HEK293 (cell line): ENCODE data around the gene SELENOF.

Experiments
- CTCF ChIA-PET: fragments of 350-600 bp; formaldehyde crosslinking; extraction: SDS; loops from one replicate; lab custom pipeline; 2021; ENCODE audit warnings: antibody characterized with exemption; lab: Yijun Ruan, JAX
- POLR2A ChIA-PET: fragments of 300-600 bp; formaldehyde crosslinking; extraction: SDS; loops from one replicate; lab custom pipeline; 2020; ENCODE audit warnings: antibody characterized with exemption, inconsistent platforms; lab: Yijun Ruan, JAX
- H3K27ac ChIP-seq: fragments of 200-500 bp; sonication (Bioruptor generic); 2 replicates; pipeline ENCODE4 v1.5.1; 2014; ENCODE audit warnings: low read depth, low read length, control low read depth, inconsistent platforms; ENCODE audit errors: extremely low read depth
- H3K36me3 ChIP-seq, 2 experiments: fragments of 200-500 bp in 1 of 2; sonication (Bioruptor generic) in 1 of 2; 1 replicate in 1 of 2; 2 replicates in 1 of 2; pipeline ENCODE4 v1.5.1; 2014 to 2017; ENCODE audit warnings: inconsistent platforms in 2 of 2, low read length in 2 of 2; ENCODE audit not compliant: control insufficient read depth in 2 of 2, insufficient read depth in 1 of 2
- H3K4me1 ChIP-seq: fragments of 200-500 bp; sonication (Bioruptor generic); 2 replicates; pipeline ENCODE4 v1.5.1; 2014; ENCODE audit warnings: mild to moderate bottlenecking, low read length, inconsistent platforms; ENCODE audit not compliant: control insufficient read depth, insufficient read depth
- H3K4me3 ChIP-seq: 2 replicates; pipeline ENCODE4 v1.5.1; 2011; ENCODE audit warnings: low read depth, mild to moderate bottlenecking, control low read depth, low read length, moderate library complexity
- H3K9me3 ChIP-seq: fragments of 200-500 bp; sonication (Bioruptor generic); 2 replicates; pipeline ENCODE4 v1.5.1; 2014; ENCODE audit warnings: low read depth, low read length, inconsistent platforms; ENCODE audit not compliant: control insufficient read depth, insufficient read depth
- GLI4 ChIP-seq: fragments of 450-650 bp; formaldehyde crosslinking; IDR thresholded peaks from 2 replicates; pipeline ENCODE4 v1.5.1; 2016; ENCODE audit warnings: missing biosample characterization, missing genetic modification characterization
- KLF8 ChIP-seq: fragments of 450-650 bp; formaldehyde crosslinking; IDR thresholded peaks from 2 replicates; pipeline ENCODE4 v1.5.1; 2016; ENCODE audit warnings: missing biosample characterization, missing genetic modification characterization
- KLF9 ChIP-seq: fragments of 450-650 bp; formaldehyde crosslinking; IDR thresholded peaks from 2 replicates; pipeline ENCODE4 v1.5.1; 2016; ENCODE audit warnings: missing biosample characterization, missing genetic modification characterization, low read depth
- RBAK ChIP-seq: fragments of 450-650 bp; formaldehyde crosslinking; IDR thresholded peaks from 2 replicates; pipeline ENCODE4 v1.5.1; 2016; ENCODE audit warnings: missing biosample characterization, missing genetic modification characterization
- ZFP37 ChIP-seq: fragments of 450-650 bp; formaldehyde crosslinking; IDR thresholded peaks from 2 replicates; pipeline ENCODE4 v1.5.1; 2016; ENCODE audit warnings: missing biosample characterization, missing genetic modification characterization
- ZFP69B ChIP-seq: fragments of 450-650 bp; formaldehyde crosslinking; IDR thresholded peaks from 2 replicates; pipeline ENCODE4 v1.5.1; 2016; ENCODE audit warnings: missing biosample characterization, missing genetic modification characterization
- ZNF2 ChIP-seq: fragments of 450-650 bp; formaldehyde crosslinking; IDR thresholded peaks from 2 replicates; pipeline ENCODE4 v1.5.1; 2016; ENCODE audit warnings: missing biosample characterization, missing genetic modification characterization
- ZNF211 ChIP-seq: fragments of 450-650 bp; formaldehyde crosslinking; IDR thresholded peaks from 2 replicates; pipeline ENCODE4 v1.5.1; 2016; ENCODE audit warnings: low read depth, missing biosample characterization, missing genetic modification characterization
- ZNF302 ChIP-seq: fragments of 450-650 bp; formaldehyde crosslinking; IDR thresholded peaks from 2 replicates; pipeline ENCODE4 v1.5.1; 2016; ENCODE audit warnings: missing biosample characterization, missing genetic modification characterization, low read depth
- ZNF311 ChIP-seq: fragments of 450-650 bp; formaldehyde crosslinking; IDR thresholded peaks from 2 replicates; pipeline ENCODE4 v1.5.1; 2017; ENCODE audit warnings: missing biosample characterization, missing genetic modification characterization, borderline replicate concordance
- ZNF341 ChIP-seq: fragments of 450-650 bp; formaldehyde crosslinking; IDR thresholded peaks from 2 replicates; pipeline ENCODE4; 2016; ENCODE audit warnings: low read depth, missing biosample characterization, missing genetic modification characterization
- ZNF354C ChIP-seq: fragments of 450-650 bp; formaldehyde crosslinking; IDR thresholded peaks from 2 replicates; pipeline ENCODE4 v1.5.1; 2016; ENCODE audit warnings: missing biosample characterization, missing genetic modification characterization, low read depth, borderline replicate concordance
- ZNF423 ChIP-seq: fragments of 450-650 bp; formaldehyde crosslinking; IDR thresholded peaks from 2 replicates; pipeline ENCODE4 v1.5.1; 2016; ENCODE audit warnings: missing biosample characterization, missing genetic modification characterization
- ZNF558 ChIP-seq: fragments of 450-650 bp; formaldehyde crosslinking; IDR thresholded peaks from 2 replicates; pipeline ENCODE4 v1.5.1; 2016; ENCODE audit warnings: missing biosample characterization, missing genetic modification characterization
- ZNF560 ChIP-seq: fragments of 450-650 bp; formaldehyde crosslinking; IDR thresholded peaks from 2 replicates; pipeline ENCODE4 v1.5.1; 2017; ENCODE audit warnings: missing biosample characterization, missing genetic modification characterization, borderline replicate concordance
- ZNF596 ChIP-seq: fragments of 450-650 bp; IDR thresholded peaks from 2 replicates; pipeline ENCODE4 v1.5.0; 2018; ENCODE audit warnings: missing biosample characterization, mild to moderate bottlenecking, missing genetic modification characterization, moderate library complexity
- ZNF654 ChIP-seq: fragments of 450-650 bp; formaldehyde crosslinking; IDR thresholded peaks from 2 replicates; pipeline ENCODE4 v1.5.1; 2016; ENCODE audit warnings: low read depth, missing biosample characterization, missing genetic modification characterization
- ZNF837 ChIP-seq: fragments of 450-650 bp; formaldehyde crosslinking; IDR thresholded peaks from 2 replicates; pipeline ENCODE4 v1.5.1; 2016; ENCODE audit warnings: missing biosample characterization, missing genetic modification characterization
- TF ChIP-seq, protein P1 (sequence below): fragments of 450-650 bp; formaldehyde crosslinking; IDR thresholded peaks from 2 replicates; pipeline ENCODE4 v1.5.1; 2017; ENCODE audit warnings: missing biosample characterization, missing genetic modification characterization
- TF ChIP-seq, protein P2 (sequence below): fragments of 450-650 bp; formaldehyde crosslinking; IDR thresholded peaks from 2 replicates; pipeline ENCODE4 v1.5.1; 2016; ENCODE audit warnings: missing biosample characterization, missing genetic modification characterization
- TF ChIP-seq, protein P3 (sequence below): fragments of 450-650 bp; formaldehyde crosslinking; IDR thresholded peaks from 2 replicates; pipeline ENCODE4 v1.5.1; 2017; ENCODE audit warnings: missing biosample characterization, missing genetic modification characterization
- TF ChIP-seq, protein P4 (sequence below): fragments of 450-650 bp; formaldehyde crosslinking; IDR thresholded peaks from 2 replicates; pipeline ENCODE4 v1.5.1; 2016; ENCODE audit warnings: missing biosample characterization, missing genetic modification characterization
- TF ChIP-seq, protein P5 (sequence below): fragments of 450-650 bp; formaldehyde crosslinking; IDR thresholded peaks from 2 replicates; pipeline ENCODE4 v1.5.1; 2016; ENCODE audit warnings: missing biosample characterization, missing genetic modification characterization, low read depth

Gene SELENOF

DNA sequence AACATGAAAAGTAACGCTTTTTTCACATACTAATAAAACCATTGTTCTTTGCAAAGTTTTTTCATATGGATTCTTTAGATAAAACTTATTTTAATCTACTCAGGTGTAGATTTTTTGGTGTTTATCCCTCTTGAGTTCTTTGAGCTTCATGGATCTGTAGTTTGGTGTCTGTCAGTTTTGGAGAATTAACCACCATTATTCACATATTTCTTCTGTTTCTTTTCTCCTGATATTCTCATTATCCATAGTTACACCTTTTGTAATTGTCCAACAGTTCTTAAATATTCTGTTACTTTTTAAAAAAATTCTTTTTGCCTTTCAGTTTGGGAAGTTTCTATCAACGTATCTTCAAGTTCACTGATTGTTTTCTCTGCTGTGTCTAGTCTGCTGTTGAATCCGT is 19.1 kb upstream of the SELENOF start:
- Histone ChIP-seq H3K27ac (no peak overlapping the region), H3K4me1 (0 out of 2 replicates have a peak, but pooled peaks cover 2% of the 10 kb centered on the region), H3K4me3 (no peak overlapping the region), H3K9me3 (no peaks in the 10 kb centered on the region), H3K36me3 (no peaks in the 10 kb centered on the region)
- TF ChIP-seq ZNF558 (tag by site-specific recombination) (peak; percentile 98), KLF8 (no peak), ZNF302 (tag by site-specific recombination) (no peak)
- ChIA-PET CTCF (no interaction called here), POLR2A (no interaction called here)

DNA sequence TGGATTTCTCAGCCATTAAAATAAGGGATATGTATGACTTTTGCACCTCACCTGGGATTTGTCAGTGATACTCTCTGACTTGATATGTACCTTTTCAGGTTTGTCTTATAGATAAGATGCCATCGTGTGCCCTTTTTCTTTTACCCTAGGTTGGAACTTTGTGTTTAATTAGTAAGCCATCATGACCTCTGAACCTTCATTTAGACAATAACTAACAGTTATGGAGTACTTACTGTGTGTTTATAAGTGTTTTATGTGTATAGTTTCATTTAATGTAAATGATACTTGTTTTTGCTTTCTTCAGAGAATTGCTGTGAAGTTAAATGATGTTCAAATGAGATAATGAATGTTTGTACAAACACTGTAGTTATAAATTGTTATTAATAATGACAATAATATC is 14.9 kb upstream of the SELENOF start:
- H3K36me3 ChIP-seq = no peaks in the 10 kb centered on the region
- no peaks in the 10 kb centered on the region for H3K9me3 ChIP-seq
- ChIA-PET POLR2A (no interaction called here), CTCF (no interaction called here)
- H3K4me1 ChIP-seq = 0 out of 2 replicates have a peak, but pooled peaks cover 2% of the 10 kb centered on the region
- no peak overlapping the region for H3K27ac ChIP-seq
- TF ChIP-seq ZFP69B (tag by site-specific recombination) = no peak
- no peak for TF ChIP-seq ZNF341 (tag by site-specific recombination)
- TF ChIP-seq, protein P1, sequence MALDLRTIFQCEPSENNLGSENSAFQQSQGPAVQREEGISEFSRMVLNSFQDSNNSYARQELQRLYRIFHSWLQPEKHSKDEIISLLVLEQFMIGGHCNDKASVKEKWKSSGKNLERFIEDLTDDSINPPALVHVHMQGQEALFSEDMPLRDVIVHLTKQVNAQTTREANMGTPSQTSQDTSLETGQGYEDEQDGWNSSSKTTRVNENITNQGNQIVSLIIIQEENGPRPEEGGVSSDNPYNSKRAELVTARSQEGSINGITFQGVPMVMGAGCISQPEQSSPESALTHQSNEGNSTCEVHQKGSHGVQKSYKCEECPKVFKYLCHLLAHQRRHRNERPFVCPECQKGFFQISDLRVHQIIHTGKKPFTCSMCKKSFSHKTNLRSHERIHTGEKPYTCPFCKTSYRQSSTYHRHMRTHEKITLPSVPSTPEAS (tag by site-specific recombination) = no peak
- no peak for TF ChIP-seq ZNF654 (tag by site-specific recombination)
- TF ChIP-seq, protein P2, sequence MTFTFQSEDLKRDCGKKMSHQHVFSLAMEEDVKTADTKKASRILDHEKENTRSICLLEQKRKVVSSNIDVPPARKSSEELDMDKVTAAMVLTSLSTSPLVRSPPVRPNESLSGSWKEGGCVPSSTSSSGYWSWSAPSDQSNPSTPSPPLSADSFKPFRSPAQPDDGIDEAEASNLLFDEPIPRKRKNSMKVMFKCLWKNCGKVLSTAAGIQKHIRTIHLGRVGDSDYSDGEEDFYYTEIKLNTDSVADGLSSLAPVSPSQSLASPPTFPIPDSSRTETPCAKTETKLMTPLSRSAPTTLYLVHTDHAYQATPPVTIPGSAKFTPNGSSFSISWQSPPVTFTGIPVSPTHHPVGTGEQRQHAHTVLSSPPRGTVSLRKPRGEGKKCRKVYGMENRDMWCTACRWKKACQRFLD = no peak
- TF ChIP-seq, protein P3, sequence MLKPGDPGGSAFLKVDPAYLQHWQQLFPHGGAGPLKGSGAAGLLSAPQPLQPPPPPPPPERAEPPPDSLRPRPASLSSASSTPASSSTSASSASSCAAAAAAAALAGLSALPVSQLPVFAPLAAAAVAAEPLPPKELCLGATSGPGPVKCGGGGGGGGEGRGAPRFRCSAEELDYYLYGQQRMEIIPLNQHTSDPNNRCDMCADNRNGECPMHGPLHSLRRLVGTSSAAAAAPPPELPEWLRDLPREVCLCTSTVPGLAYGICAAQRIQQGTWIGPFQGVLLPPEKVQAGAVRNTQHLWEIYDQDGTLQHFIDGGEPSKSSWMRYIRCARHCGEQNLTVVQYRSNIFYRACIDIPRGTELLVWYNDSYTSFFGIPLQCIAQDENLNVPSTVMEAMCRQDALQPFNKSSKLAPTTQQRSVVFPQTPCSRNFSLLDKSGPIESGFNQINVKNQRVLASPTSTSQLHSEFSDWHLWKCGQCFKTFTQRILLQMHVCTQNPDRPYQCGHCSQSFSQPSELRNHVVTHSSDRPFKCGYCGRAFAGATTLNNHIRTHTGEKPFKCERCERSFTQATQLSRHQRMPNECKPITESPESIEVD = peak; percentile 62
- no peak for TF ChIP-seq RBAK (tag by site-specific recombination)
- TF ChIP-seq ZNF423 = no peak
- no peak overlapping the region for H3K4me3 ChIP-seq

DNA sequence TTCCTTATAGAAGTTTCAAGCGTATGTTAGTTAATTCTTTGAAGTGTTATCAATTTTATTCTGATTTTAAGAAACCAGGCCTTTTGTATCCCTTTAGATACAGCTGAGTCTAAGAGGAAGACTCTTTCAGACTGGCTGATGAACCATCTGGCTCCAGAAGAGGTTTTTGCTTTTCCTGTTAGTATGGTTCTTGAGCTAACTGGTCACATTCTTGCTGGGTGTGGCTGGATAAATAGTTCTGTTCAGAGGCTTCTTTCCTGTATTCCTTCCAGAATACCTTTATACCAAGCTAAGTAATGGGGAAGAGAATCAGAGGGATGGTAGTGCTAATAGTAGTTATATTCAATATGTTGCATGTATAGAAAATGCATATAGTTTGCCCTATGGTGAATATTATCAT is 13.0 kb upstream of the SELENOF start:
- no peak for TF ChIP-seq ZNF560 (tag by site-specific recombination)
- TF ChIP-seq ZNF2 = no peak
- no peak for TF ChIP-seq KLF9 (tag by site-specific recombination)
- TF ChIP-seq, protein P4, sequence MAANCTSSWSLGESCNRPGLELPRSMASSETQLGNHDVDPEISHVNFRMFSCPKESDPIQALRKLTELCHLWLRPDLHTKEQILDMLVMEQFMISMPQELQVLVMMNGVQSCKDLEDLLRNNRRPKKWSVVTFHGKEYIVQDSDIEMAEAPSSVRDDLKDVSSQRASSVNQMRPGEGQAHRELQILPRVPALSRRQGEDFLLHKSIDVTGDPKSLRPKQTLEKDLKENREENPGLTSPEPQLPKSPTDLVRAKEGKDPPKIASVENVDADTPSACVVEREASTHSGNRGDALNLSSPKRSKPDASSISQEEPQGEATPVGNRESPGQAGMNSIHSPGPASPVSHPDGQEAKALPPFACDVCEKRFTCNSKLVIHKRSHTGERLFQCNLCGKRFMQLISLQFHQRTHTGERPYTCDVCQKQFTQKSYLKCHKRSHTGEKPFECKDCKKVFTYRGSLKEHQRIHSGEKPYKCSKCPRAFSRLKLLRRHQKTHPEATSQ (tag by site-specific recombination) = no peak
- TF ChIP-seq ZFP37 (tag by site-specific recombination) = no peak
- TF ChIP-seq ZNF837 = no peak
- TF ChIP-seq ZNF311 = no peak
- no peak for TF ChIP-seq GLI4 (tag by site-specific recombination)
- TF ChIP-seq ZNF211 (tag by site-specific recombination) = no peak
- no peak for TF ChIP-seq ZNF354C (tag by site-specific recombination)
- no peak for TF ChIP-seq ZNF596 (tag by site-specific recombination)
- TF ChIP-seq, protein P5, sequence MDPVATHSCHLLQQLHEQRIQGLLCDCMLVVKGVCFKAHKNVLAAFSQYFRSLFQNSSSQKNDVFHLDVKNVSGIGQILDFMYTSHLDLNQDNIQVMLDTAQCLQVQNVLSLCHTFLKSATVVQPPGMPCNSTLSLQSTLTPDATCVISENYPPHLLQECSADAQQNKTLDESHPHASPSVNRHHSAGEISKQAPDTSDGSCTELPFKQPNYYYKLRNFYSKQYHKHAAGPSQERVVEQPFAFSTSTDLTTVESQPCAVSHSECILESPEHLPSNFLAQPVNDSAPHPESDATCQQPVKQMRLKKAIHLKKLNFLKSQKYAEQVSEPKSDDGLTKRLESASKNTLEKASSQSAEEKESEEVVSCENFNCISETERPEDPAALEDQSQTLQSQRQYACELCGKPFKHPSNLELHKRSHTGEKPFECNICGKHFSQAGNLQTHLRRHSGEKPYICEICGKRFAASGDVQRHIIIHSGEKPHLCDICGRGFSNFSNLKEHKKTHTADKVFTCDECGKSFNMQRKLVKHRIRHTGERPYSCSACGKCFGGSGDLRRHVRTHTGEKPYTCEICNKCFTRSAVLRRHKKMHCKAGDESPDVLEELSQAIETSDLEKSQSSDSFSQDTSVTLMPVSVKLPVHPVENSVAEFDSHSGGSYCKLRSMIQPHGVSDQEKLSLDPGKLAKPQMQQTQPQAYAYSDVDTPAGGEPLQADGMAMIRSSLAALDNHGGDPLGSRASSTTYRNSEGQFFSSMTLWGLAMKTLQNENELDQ (tag by site-specific recombination) = no peak
- TF ChIP-seq ZNF558 (tag by site-specific recombination) = no peak
- no peak for TF ChIP-seq ZNF341 (tag by site-specific recombination)
- no peak overlapping the region for H3K4me3 ChIP-seq
- ChIA-PET CTCF (no interaction called here), POLR2A (interaction anchor here (1.0 kb wide), 1 partner anchor 13 kb away, joined by 3 read pairs; the partner anchor contains the start of genes HS2ST1 and SELENOF)
- no peaks in the 10 kb centered on the region for H3K9me3 ChIP-seq
- no peaks in the 10 kb centered on the region for H3K4me1 ChIP-seq
- H3K36me3 ChIP-seq = no peaks in the 10 kb centered on the region
- no peak overlapping the region for H3K27ac ChIP-seq
